Femur (tissue), 1 donor: ENCODE data around the gene MAP7D3.
"Not testable (repeated sequence)": the region's sequence is repeated elsewhere in the genome, so short reads cannot be mapped to it uniquely, and the experiment has no call there.

Experiments
- DNase-seq: peaks from one replicate; pipeline ENCODE4 v3.0.0-alpha.2; 2017

MAP7D3 gene

GRCh38 chrX:136250191-136251040 is 784 bp downstream of the MAP7D3 start:
- no peak for DNase-seq

GRCh38 chrX:136246201-136246600 is 5.0 kb downstream of the MAP7D3 start:
- DNase-seq, result no peak

GRCh38 chrX:136237849-136238248 is 13.4 kb downstream of the MAP7D3 start:
- not testable (repeated sequence) for DNase-seq

DNA sequence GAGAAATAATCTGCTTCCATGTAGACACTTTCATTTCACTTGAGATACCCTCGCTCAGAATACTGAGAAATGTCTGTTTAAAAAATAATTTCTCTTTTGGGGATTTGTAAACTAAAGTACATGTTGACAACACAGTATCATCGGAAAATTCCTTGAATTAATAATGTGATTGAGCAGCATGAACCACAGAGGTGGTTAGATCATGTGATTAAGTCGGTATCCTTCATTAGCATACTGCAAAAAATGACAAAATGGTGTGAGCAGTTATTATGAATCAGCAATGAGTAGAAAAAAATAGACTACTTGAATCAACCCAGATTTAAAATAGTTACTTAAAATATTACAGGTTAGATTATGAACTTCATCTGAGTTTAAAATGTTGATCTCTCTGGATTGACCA is 14.1 kb downstream of the MAP7D3 start:
- DNase-seq, result no peak

DNA sequence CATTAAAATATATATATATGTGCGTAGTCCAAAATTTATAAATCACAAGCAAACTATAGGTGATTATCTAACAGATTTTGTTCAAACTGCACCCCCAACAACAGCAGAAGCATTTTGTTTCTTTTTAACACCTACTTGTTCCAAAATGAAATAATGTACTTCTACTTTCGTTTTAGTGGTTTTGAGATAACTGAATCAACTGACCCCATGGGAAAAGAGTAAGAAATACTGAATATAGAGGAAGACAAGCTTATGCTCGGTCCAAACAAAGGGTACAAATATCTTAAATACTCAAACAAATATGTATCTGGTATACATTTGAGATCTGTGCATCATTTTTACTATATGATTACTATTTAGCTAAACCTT is 22.4 kb downstream of the MAP7D3 start:
- DNase-seq, result no peak

DNA sequence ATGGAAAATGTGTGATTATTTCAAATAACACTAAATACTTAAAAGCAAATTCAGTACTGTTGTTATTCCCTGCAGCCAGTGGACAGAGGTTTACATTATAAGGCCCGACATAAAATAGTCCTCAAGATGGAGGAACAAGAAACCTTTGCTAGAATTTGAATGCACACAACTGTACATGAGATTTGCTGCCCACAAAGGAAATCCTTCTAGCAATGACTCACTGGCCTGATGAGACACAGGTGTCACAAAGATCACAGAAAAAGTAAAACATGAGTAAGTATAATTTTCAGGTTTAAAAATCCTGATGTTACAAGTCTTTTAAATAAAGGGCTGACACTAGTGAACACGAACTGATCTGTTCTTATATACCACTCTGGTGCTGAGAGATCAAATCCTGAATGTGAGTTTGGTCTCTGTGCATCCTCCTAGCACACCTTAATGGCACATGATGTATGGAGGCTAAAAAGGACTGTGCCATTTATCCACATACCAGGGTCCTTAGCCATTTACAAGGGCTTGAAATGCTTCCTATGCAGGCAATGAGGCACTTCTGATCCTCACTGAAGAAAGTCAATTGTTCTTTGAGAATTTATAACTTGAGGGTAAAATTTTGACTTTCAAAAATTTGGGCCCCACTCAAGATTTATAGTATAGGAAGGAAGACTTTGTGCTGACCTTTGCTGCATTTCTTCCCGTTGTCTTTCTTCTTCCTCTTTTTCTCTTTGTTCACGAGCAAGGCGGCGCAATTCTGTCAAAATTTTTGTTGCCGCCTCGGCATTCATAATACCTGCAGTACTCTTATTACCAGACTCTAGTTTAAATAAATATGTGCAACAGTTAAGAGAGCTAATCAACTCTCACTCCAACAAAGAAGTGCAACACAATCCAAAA is 23.0 kb downstream of the MAP7D3 start:
- DNase-seq, result no peak

DNA sequence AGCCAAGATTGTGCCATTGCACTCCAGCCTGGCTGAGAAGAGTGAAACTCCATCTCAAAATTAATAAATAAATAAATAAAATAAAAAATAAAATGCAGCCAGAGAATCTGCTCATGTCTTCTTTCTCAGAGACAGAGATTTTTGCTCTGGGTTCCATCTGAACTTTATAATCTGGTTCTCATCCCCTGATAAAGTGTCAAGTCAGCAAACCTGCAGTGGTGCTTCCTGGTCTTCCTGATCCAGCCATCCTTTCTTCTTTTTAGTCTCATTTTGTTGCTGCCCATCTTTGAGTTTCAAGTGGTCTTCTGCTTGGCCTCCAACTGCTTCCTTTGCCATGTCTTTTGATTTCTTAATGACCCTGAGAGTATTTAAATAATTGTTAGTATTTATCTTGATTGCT is 24.1 kb downstream of the MAP7D3 start:
- DNase-seq, result no peak

DNA sequence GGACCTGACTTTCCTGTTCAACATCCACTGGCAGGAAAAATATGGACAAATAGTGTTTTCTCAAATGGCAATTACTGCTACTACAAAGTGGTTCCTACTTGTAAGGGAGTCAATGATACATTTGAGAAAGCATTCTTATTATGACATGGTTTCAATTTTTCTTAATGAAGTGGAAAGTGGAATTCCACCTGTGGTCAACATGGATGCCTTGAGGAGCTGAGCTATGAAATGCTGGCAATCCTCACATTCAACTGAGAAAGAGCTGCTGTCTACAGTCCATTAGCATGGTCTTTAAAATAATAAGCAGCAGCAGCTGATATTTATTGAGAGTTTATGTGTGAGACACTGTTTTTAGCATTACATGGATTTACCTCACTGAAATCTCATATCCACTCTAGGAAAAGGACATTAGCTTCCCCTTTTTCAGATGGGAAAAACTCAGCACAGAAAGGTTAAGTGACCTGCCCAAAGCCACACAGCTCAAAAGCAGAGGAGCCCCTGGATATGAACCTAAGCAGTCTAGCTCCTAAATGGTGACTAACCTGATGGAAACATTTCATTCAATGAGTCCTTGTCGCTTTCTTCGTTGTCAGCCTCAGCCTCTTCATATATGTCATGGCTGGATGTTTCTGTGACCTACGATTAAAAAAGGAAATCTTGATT is 29.2 kb downstream of the MAP7D3 start:
- DNase-seq, result no peak

- DNase-seq, result no peak
These were observed 30.2 kb downstream of the MAP7D3 start for GRCh38 chrX:136220951-136221350.

- no peak for DNase-seq
These were observed 30.7 kb downstream of the MAP7D3 start for GRCh38 chrX:136220540-136220939.

- no peak for DNase-seq
These were observed 31.3 kb downstream of the MAP7D3 start for GRCh38 chrX:136219893-136220292.

GRCh38 chrX:136215559-136215958 is 35.6 kb downstream of the MAP7D3 start:
- DNase-seq, result no peak

DNA sequence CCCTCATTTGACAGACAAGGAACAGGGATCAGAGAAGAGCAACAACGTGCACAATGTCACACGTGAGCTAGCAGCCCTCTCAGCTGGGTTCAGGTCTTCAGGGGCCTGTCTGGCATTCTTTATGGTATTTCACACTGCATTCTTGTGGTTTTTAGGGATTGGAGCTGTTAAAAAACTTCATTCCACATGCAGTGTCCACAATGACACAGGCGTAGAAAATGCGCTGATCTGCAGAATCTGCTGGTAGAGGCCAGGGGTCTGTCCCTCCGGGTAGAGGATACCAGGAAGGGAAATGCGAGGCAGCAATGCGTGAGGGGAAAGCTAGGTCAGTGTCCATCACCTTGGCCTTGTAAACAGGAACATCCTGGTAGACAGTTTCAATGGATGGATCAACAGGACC is 36.6 kb downstream of the MAP7D3 start:
- DNase-seq, result peak; percentile 40

DNA sequence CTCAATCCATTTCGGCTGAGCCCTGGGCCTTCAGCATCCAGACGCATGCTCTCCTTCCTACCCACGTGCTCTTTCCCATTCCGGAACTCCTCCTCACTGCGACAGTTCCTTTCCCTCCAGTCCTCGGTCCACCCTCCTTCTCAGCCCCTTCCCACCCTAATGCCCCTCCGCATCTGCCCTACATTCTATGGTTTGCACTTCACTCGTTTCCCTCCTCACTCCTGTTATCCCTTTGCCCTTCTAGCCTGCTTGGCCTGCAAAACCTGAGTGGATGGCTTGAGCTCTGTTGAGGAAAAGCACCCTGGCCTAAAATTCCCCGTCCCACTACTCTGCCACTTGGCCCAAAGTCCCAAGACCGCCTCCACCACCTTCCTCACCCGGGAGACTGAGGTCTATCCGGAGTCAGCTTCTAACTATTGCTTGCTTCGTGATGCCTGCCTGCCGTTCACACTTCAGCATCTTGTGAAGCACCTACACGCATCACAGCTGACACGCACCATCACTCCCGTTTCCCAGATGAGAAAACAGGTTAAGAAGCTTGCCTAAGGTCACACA is 38.6 kb downstream of the MAP7D3 start:
- no peak for DNase-seq

GRCh38 chrX:136211766-136212556 is 39.2 kb downstream of the MAP7D3 start:
- DNase-seq, result no peak

- no peak for DNase-seq
These were observed 40.4 kb downstream of the MAP7D3 start for GRCh38 chrX:136210806-136211205.

DNA sequence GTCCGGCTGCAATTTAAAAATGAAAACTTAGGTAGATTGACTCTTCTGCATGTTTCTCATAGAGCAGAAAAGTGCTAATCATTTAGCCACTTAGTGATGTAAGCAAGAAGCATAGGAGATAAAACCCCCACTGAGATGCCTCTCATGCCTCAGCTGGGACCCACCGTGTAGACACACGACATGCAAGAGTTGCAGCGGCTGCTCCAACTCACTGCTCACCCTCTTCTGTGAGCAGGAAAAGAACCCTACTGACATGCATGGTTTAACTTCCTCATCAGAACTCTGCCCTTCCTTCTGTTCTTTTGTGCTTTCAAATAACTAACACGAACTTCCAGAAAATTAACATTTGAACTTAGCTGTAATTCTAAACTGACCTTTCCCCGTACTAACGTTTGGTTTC is 41.0 kb downstream of the MAP7D3 start:
- no peak for DNase-seq

DNA sequence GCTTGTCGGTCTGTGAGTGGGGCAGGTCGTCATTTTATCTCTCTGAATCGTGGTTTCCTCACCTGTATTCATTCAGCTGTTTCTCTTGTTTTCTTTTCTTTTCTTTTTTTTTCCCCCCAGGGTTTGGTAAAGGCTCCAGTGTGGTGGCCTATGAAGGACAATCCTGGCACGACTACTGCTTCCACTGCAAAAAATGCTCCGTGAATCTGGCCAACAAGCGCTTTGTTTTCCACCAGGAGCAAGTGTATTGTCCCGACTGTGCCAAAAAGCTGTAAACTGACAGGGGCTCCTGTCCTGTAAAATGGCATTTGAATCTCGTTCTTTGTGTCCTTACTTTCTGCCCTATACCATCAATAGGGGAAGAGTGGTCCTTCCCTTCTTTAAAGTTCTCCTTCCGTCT is 41.4 kb downstream of the MAP7D3 start:
- DNase-seq, result no peak

GRCh38 chrX:136209016-136209738 is 42.0 kb downstream of the MAP7D3 start:
- peak; percentile 55 for DNase-seq

GRCh38 chrX:136207546-136207945 is 43.7 kb downstream of the MAP7D3 start:
- no peak for DNase-seq

DNA sequence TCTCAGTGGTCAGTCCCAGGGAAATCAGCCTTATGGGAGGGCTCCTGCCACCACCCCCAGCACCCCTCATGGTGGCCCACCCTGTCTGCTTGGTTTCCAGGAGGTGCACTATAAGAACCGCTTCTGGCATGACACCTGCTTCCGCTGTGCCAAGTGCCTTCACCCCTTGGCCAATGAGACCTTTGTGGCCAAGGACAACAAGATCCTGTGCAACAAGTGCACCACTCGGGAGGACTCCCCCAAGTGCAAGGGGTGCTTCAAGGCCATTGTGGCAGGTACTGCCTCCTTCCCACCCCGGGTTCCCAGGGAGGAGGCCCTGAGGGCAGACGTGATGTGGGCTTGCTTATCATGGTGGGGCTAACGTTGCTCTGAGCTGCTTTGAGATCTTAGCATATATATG is 44.3 kb downstream of the MAP7D3 start:
- DNase-seq, result no peak
